Caco-2 (cell line): ENCODE results near the gene HYPK. TPM values are rescaled to one million over a fixed set of nuclear protein-coding genes. Genes with fewer than 3 reads are reported as not detected.

Experiments used
- BruUV-seq: library from RNA; stranded (reverse); fragments of 400-500 nt; replicated peaks from 2 replicates; lab custom pipeline; 2021; lab: Mats Ljungman, UMichigan
- CTCF ChIA-PET: fragments of 300-600 bp; sonication (Branson Sonifier 250); formaldehyde crosslinking; loops from one replicate; lab custom pipeline; 2022; ENCODE audit warnings: antibody characterized with exemption; lab: Charles Lee
- POLR2A ChIA-PET: fragments of 300-600 bp; sonication (Branson Sonifier 250); formaldehyde crosslinking; loops from one replicate; lab custom pipeline; 2022; ENCODE audit warnings: antibody characterized with exemption; lab: Charles Lee
- DNase-seq, 2 experiments: peaks; one replicate each; pipeline versions ENCODE4 v3.0.0 to v3.0.0-alpha.2; 2020 to 2022
- H3K27me3 ChIP-seq: replicated peaks from 2 replicates; pipeline ENCODE4 v1.6.0; 2011; ENCODE audit warnings: low read length; ENCODE audit not compliant: control insufficient read depth, insufficient read depth
- H3K36me3 ChIP-seq: 2 replicates; pipeline ENCODE4 v1.5.1; 2011; ENCODE audit warnings: low read length; ENCODE audit not compliant: control insufficient read depth, insufficient read depth
- H3K4me1 ChIP-seq: fragments of 250-450 bp; sonication (Bioruptor Pico); 2 replicates; pipeline ENCODE4 v1.5.1; 2020; ENCODE audit warnings: mild to moderate bottlenecking
- H3K4me3 ChIP-seq: 2 replicates; pipeline ENCODE4 v1.5.1; 2011; ENCODE audit warnings: low read depth, mild to moderate bottlenecking, control low read depth, low read length
- H3K9me3 ChIP-seq: fragments of 250-450 bp; sonication (Bioruptor Pico); 2 replicates; pipeline ENCODE4 v1.5.1; 2020; ENCODE audit warnings: mild to moderate bottlenecking, moderate library complexity
- H3K27ac Mint-ChIP-seq: one replicate; pipeline ENCODE4 v1.8.0; 2022; ENCODE audit warnings: mixed read lengths; ENCODE audit not compliant: unreplicated experiment
- H3K27me3 Mint-ChIP-seq: one replicate; pipeline ENCODE4 v1.8.0; 2022; ENCODE audit warnings: mixed read lengths; ENCODE audit not compliant: insufficient read depth, unreplicated experiment
- H3K36me3 Mint-ChIP-seq: one replicate; pipeline ENCODE4 v1.8.0; 2022; ENCODE audit warnings: mild to moderate bottlenecking, mixed read lengths; ENCODE audit not compliant: insufficient read depth, unreplicated experiment
- H3K4me1 Mint-ChIP-seq: one replicate; pipeline ENCODE4 v1.8.0; 2022; ENCODE audit warnings: low read depth, mixed read lengths; ENCODE audit not compliant: unreplicated experiment
- H3K4me3 Mint-ChIP-seq: one replicate; pipeline ENCODE4 v1.8.0; 2022; ENCODE audit warnings: mild to moderate bottlenecking, moderate library complexity, mixed read lengths; ENCODE audit not compliant: unreplicated experiment
- H3K9me3 Mint-ChIP-seq: one replicate; pipeline ENCODE4 v1.8.0; 2022; ENCODE audit warnings: mixed read lengths; ENCODE audit not compliant: unreplicated experiment
- CTCF ChIP-seq, 2 experiments: fragments of 200-600 bp in 1 of 2; IDR thresholded peaks; 1 replicate in 1 of 2; 2 replicates in 1 of 2; pipeline versions ENCODE4 v1.5.1 to v1.8.0; 2011 to 2022; ENCODE audit warnings: antibody characterized with exemption in 1 of 2, control low read depth in 1 of 2, inconsistent platforms in 1 of 2, low read depth in 1 of 2, low read length in 1 of 2, mild to moderate bottlenecking in 1 of 2, moderate library complexity in 1 of 2; ENCODE audit not compliant: insufficient read depth in 1 of 2, severe bottlenecking in 1 of 2, unreplicated experiment in 1 of 2
- intact Hi-C: fragments of 100-400 bp; cut with micrococcal nuclease; formaldehyde crosslinking; loops from one replicate; pipeline ENCODE4 v1.10.0; 2022; ENCODE audit not compliant: unreplicated experiment
- total RNA-seq: library from RNA; stranded (reverse); gene quantifications from 2 replicates; pipeline ENCODE4 v1.2.3, GENCODE V29; 2022

Gene HYPK
- total RNA-seq, 1 experiment from 2014 or later = 20.4 TPM

GRCh38 chr15:43795197-43795596 is 5.2 kb upstream of the HYPK start:
- Histone ChIP-seq H3K27me3 (no peaks in the 10 kb centered on the region), H3K4me3 (no peak overlapping the region), H3K4me1 (peaks cover 23% of the 10 kb centered on the region), H3K36me3 (peaks cover 8% of the 10 kb centered on the region), H3K9me3 (no peaks in the 10 kb centered on the region)
- H3K27me3 Mint-ChIP-seq = no peaks in the 10 kb centered on the region
- H3K4me1 Mint-ChIP-seq = peaks cover 23% of the 10 kb centered on the region
- BruUV-seq = no TSS peak
- no peak overlapping the region for H3K4me3 Mint-ChIP-seq
- no peak for DNase-seq
- H3K27ac Mint-ChIP-seq = no peak overlapping the region
- intact Hi-C loops = no loop called here
- TF ChIP-seq CTCF (IDR thresholded peaks at IDR 0.05; ENCODE audit: insufficient read depth in 1 of 2, low read depth in 1 of 2, low read length in 1 of 2, severe bottlenecking in 1 of 2, unreplicated experiment in 1 of 2) = no peak
- POLR2A ChIA-PET = interaction anchor here (0.6 kb wide), 1 partner anchor 392 kb away, joined by 3 read pairs; no protein-coding TSS in a partner anchor
- peaks cover 66% of the 10 kb centered on the region for H3K36me3 Mint-ChIP-seq
- CTCF ChIA-PET = no interaction called here
- H3K9me3 Mint-ChIP-seq = no peaks in the 10 kb centered on the region

GRCh38 chr15:43795997-43796396 is 4.4 kb upstream of the HYPK start:
- H3K4me3 Mint-ChIP-seq = no peak overlapping the region
- POLR2A ChIA-PET = interaction anchor here (0.6 kb wide), 2 partner anchors 26 to 393 kb away, joined by 3 read pairs; no protein-coding TSS in a partner anchor
- no peaks in the 10 kb centered on the region for H3K9me3 Mint-ChIP-seq
- no peak for DNase-seq
- H3K27me3 Mint-ChIP-seq = no peaks in the 10 kb centered on the region
- H3K27me3 ChIP-seq = no peaks in the 10 kb centered on the region
- peaks cover 74% of the 10 kb centered on the region for H3K36me3 Mint-ChIP-seq
- H3K4me1 ChIP-seq = peaks cover 24% of the 10 kb centered on the region
- CTCF ChIA-PET = no interaction called here
- no peaks in the 10 kb centered on the region for H3K9me3 ChIP-seq
- no TSS peak for BruUV-seq
- intact Hi-C loops = no loop called here
- H3K36me3 ChIP-seq = peaks cover 9% of the 10 kb centered on the region
- no peak overlapping the region for H3K27ac Mint-ChIP-seq
- no peak for TF ChIP-seq CTCF (IDR thresholded peaks at IDR 0.05; ENCODE audit: insufficient read depth in 1 of 2, low read depth in 1 of 2, low read length in 1 of 2, severe bottlenecking in 1 of 2, unreplicated experiment in 1 of 2)
- no peak overlapping the region for H3K4me3 ChIP-seq
- H3K4me1 Mint-ChIP-seq = peaks cover 29% of the 10 kb centered on the region

DNA sequence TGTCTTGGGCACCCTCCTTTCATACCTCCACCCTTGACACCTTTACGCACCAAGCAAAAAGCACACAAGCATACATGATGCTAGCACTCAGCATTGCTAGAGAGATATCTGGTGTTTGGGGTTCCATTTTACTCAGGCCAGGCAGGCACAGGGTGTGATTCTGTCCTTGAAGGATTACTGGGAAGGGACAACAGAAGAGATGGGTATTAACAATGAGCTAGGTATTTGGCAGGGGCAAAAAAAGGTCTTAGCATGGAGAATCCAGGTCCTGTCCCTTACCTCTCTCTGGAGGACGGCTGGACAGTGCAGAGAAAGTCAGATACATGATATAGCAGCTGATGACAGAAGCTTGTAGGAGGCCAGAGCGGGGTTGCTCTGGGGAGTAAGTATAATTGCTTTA is 3.8 kb upstream of the HYPK start:
- Mint-ChIP-seq H3K9me3 (no peaks in the 10 kb centered on the region), H3K36me3 (peaks cover 80% of the 10 kb centered on the region), H3K4me3 (no peak overlapping the region), H3K4me1 (peaks cover 34% of the 10 kb centered on the region), H3K27ac (no peak overlapping the region), H3K27me3 (no peaks in the 10 kb centered on the region)
- Histone ChIP-seq H3K4me3 (no peak overlapping the region), H3K36me3 (peaks cover 9% of the 10 kb centered on the region), H3K27me3 (no peaks in the 10 kb centered on the region), H3K9me3 (no peaks in the 10 kb centered on the region), H3K4me1 (peaks cover 20% of the 10 kb centered on the region)
- ChIA-PET CTCF (no interaction called here), POLR2A (interaction anchor here (0.6 kb wide), 1 partner anchor 25 kb away, joined by 3 read pairs; no protein-coding TSS in a partner anchor)
- DNase-seq = no peak
- no TSS peak for BruUV-seq
- intact Hi-C loops = no loop called here
- no peak for TF ChIP-seq CTCF (IDR thresholded peaks at IDR 0.05; ENCODE audit: insufficient read depth in 1 of 2, low read depth in 1 of 2, low read length in 1 of 2, severe bottlenecking in 1 of 2, unreplicated experiment in 1 of 2)
